ENCODE measurements around the gene STAT5B. TPM values are rescaled to one million over a fixed set of nuclear protein-coding genes. Genes with fewer than 3 reads are reported as not detected.
"Not testable (repeated sequence)": the region's sequence is repeated elsewhere in the genome, so short reads cannot be mapped to it uniquely, and the experiment has no call there.

The STAT5B gene
- total RNA-seq, 1 experiment from 2014 or later, result 36.4 TPM

- TF ChIP-seq ZBTB43 (CRISPR knock-in tag; IDR thresholded peaks at IDR 0.05) (no peak), TEAD1 (CRISPR knock-in tag; IDR thresholded peaks at IDR 0.05) (no peak), OVOL2 (CRISPR knock-in tag; IDR thresholded peaks at IDR 0.05; ENCODE audit: borderline replicate concordance) (no peak), IRF2 (CRISPR knock-in tag; IDR thresholded peaks at IDR 0.05; ENCODE audit: borderline replicate concordance, low read depth) (no peak), GRHL2 (CRISPR knock-in tag; IDR thresholded peaks at IDR 0.05; ENCODE audit: insufficient replicate concordance, severe bottlenecking) (no peak), FOXP1 (CRISPR knock-in tag; IDR thresholded peaks at IDR 0.05; ENCODE audit: borderline replicate concordance) (no peak), ATF2 (CRISPR knock-in tag; IDR thresholded peaks at IDR 0.05; ENCODE audit: borderline replicate concordance, low read depth) (no peak), PRDM15 (CRISPR knock-in tag; IDR thresholded peaks at IDR 0.05) (no peak)
These were observed 29.6 kb upstream of the STAT5B start (continued) for GRCh38 chr17:42305543-42306384.

DNA sequence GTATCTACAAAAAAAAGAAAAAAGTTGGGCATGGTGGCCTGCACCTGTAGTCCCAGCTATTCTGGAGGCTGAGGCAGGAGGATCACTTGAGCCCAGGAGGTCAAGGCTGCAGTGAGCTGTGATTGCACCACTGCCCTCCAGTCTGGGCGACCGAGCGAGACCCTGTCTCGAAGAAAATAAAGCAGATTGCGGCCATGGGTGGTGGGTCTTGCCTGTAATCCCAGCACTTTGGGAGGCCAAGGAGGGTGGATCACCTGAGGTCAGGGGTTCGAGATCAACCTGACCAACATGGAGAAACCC is 28.8 kb upstream of the STAT5B start:
- H3K4me3 Mint-ChIP-seq; DNase-seq (ENCODE audit: low spot score); H3K4me1 Mint-ChIP-seq; H3K9me3 Mint-ChIP-seq; H3K36me3 Mint-ChIP-seq; H3K27ac Mint-ChIP-seq; POLR2A ChIA-PET; H3K27me3 Mint-ChIP-seq (ENCODE audit: low read depth); ATAC-seq: not testable (repeated sequence)
- CTCF ChIA-PET, result interaction anchor here (1.6 kb wide), 1 partner anchor 101 kb away, joined by 6 read pairs; no protein-coding TSS in a partner anchor

DNA sequence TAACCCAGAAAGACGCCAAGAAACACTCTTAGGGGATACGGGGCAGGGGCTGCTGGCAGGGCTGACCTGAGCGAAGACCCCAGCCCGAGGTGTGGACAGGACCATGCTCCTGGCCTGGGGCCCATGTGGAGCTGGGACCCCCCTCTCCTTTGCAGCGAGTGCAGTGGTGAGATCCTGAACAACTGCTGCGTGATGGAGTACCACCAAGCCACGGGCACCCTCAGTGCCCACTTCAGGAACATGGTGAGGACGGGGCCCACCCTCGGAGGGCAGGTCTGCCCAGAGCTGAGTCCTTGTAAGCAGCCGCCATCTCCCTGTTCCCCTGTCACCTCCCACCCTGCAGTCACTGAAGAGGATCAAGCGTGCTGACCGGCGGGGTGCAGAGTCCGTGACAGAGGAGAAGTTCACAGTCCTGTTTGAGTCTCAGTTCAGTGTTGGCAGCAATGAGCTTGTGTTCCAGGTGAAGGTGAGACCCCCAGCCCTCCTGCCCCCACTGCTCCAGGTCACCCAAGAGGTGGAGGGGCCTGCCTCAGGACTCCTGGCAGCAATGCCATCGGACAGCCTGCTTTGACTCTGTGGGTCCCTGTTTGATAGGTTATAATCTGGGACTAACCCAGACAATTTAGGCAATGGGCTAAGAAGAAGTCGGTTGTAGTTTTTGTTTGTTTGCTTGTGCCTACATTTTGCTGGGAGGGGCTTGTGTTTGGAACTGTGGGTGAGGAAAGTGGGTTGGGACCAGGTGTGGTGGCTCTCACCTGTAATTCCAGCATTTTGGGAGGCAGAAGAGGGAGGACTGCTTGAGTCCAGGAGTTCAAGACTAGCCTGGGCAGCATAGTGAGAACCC is 28.2 kb upstream of the STAT5B start:
- Mint-ChIP-seq H3K4me3 (no peak overlapping the region), H3K27me3 (ENCODE audit: low read depth) (no peaks in the 10 kb centered on the region; the same call in none of the 2 replicates), H3K36me3 (no peaks in the 10 kb centered on the region), H3K4me1 (0 out of 2 replicates have a peak, but pooled peaks cover 3% of the 10 kb centered on the region), H3K9me3 (no peaks in the 10 kb centered on the region), H3K27ac (no peak overlapping the region; the same call in 1 of the 2 replicates)
- ATAC-seq (no peak), DNase-seq (ENCODE audit: low spot score) (no peak)
- POLR2A ChIA-PET, result no interaction called here
- TF ChIP-seq ESRRA (CRISPR knock-in tag; IDR thresholded peaks at IDR 0.05; ENCODE audit: borderline replicate concordance) (no peak), FOXP1 (CRISPR knock-in tag; IDR thresholded peaks at IDR 0.05; ENCODE audit: borderline replicate concordance) (no peak), ZNF416 (CRISPR knock-in tag; IDR thresholded peaks at IDR 0.05) (no peak), NR1H2 (CRISPR knock-in tag; IDR thresholded peaks at IDR 0.05) (no peak), HMGA2 (CRISPR knock-in tag; IDR thresholded peaks at IDR 0.05) (no peak), ZNF281 (CRISPR knock-in tag; IDR thresholded peaks at IDR 0.05) (no peak)
- TF ChIP-seq, protein P1, sequence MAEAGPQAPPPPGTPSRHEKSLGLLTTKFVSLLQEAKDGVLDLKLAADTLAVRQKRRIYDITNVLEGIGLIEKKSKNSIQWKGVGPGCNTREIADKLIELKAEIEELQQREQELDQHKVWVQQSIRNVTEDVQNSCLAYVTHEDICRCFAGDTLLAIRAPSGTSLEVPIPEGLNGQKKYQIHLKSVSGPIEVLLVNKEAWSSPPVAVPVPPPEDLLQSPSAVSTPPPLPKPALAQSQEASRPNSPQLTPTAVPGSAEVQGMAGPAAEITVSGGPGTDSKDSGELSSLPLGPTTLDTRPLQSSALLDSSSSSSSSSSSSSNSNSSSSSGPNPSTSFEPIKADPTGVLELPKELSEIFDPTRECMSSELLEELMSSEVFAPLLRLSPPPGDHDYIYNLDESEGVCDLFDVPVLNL (CRISPR knock-in tag; IDR thresholded peaks at IDR 0.05; ENCODE audit: borderline replicate concordance, low read depth), result no peak
- TF ChIP-seq, protein P2, sequence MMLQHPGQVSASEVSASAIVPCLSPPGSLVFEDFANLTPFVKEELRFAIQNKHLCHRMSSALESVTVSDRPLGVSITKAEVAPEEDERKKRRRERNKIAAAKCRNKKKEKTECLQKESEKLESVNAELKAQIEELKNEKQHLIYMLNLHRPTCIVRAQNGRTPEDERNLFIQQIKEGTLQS (CRISPR knock-in tag; conservative IDR thresholded peaks at IDR 0.05), result no peak
- CTCF ChIA-PET, result interaction anchor here (1.1 to 1.2 kb wide), 2 partner anchors 103 to 223 kb away, joined by 3 read pairs; no protein-coding TSS in a partner anchor
